Mesodermal cell (in vitro differentiated cells): ENCODE data around the gene BCL11A.

Experiments used
- H3K27ac ChIP-seq: 2 replicates; pipeline ENCODE4 v1.7.0; 2013; ENCODE audit warnings: mild to moderate bottlenecking, low read depth, low read length, moderate library complexity; ENCODE audit not compliant: severe bottlenecking
- H3K36me3 ChIP-seq: 2 replicates; pipeline ENCODE4 v1.7.1; 2013; ENCODE audit warnings: mild to moderate bottlenecking, low read length, moderate library complexity; ENCODE audit not compliant: control insufficient read depth, insufficient read depth
- H3K4me1 ChIP-seq: one replicate; pipeline ENCODE4 v1.7.1; 2013; ENCODE audit warnings: mild to moderate bottlenecking, low read length; ENCODE audit not compliant: insufficient read depth, control insufficient read depth, poor library complexity, severe bottlenecking
- H3K4me3 ChIP-seq: 2 replicates; pipeline ENCODE4 v1.7.0; 2013; ENCODE audit warnings: low read length, control low read depth, mild to moderate bottlenecking; ENCODE audit not compliant: insufficient read depth, poor library complexity, severe bottlenecking; ENCODE audit errors: extremely low read depth
- H3K9me3 ChIP-seq: 2 replicates; pipeline ENCODE4 v1.7.1; 2013; ENCODE audit warnings: mild to moderate bottlenecking, low read length, moderate library complexity; ENCODE audit not compliant: control insufficient read depth
- WGBS, 2 experiments: methylation state at CpG; one replicate each; pipeline ENCODE4 v1.1.5; 2013; ENCODE audit warnings: missing lambda C conversion rate in 2 of 2; ENCODE audit not compliant: insufficient coverage in 2 of 2; 5-methylcytosine and 5-hydroxymethylcytosine counted together

BCL11A gene

GRCh38 chr2:60581433-60582282, 28.2 kb upstream of the BCL11A start:
- no peaks in the 10 kb centered on the region for H3K36me3 ChIP-seq
- no peak overlapping the region for H3K27ac ChIP-seq
- WGBS, 2 experiments = 9 to 10% methylated on average over 39 to 49 of the region's 59 CpGs

DNA sequence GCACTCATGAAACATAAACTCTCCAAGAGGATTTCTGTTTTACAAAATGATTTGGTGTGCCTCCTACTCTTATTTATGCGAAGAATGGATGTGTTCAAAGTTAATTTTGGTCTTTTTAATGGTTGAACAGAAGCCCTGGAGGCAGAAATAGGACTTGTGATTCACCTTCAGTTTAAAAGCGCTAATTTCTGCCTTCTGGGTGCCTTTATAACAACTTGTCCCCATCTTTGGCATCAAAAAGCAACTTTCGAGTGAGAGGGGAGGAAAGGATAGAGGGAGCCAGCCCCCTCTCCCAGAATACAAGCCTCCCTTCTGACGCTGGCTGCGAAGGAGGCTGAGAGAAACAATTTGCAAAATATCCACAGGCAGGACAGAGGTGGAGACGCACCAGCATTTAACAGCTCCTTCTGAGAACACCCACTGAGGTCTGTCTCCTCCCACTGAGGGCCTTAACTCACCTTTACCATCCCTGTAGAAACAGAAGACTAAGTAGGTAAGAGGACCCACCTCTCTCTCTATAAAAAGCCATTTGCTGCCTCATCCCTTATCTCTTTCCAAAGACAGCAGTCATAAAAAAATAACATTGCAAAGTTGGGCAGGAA, 24.3 kb upstream of the BCL11A start:
- Histone ChIP-seq H3K27ac (no peak overlapping the region), H3K4me1 (no peaks in the 10 kb centered on the region), H3K36me3 (no peaks in the 10 kb centered on the region), H3K4me3 (no peak overlapping the region), H3K9me3 (no peaks in the 10 kb centered on the region)
- 14% methylated on average over 1 of the region's 6 CpGs; no CpG with 5 or more reads in 1 of the 2 experiments for WGBS, 2 experiments

More at GRCh38 chr2:60581433-60582282, 28.2 kb upstream of the BCL11A start:
- Histone ChIP-seq H3K9me3 (no peaks in the 10 kb centered on the region), H3K4me1 (no peaks in the 10 kb centered on the region), H3K4me3 (peak overlapping the region; percentile 32)

DNA sequence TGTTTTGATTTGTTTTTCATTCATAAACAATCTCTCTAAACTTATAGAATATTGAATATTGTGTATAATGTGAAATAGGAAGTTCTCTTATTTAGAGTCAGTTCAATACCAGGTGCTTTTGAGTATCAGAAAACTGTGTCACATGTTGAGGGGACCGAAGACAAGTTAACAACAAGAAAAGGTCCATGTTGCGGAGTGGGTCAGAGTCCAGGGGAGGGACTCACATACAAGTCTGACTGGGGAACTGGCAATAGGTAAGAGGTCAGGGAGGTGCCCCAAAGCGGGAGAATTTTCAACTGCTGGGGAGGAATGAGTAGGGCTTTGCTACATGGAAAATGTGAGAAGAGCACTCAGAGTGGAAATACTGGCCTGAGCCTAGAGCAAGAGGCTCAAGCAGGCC, 19.8 kb upstream of the BCL11A start:
- H3K4me3 ChIP-seq = no peak overlapping the region
- H3K36me3 ChIP-seq = no peaks in the 10 kb centered on the region
- no peaks in the 10 kb centered on the region for H3K9me3 ChIP-seq
- H3K4me1 ChIP-seq = peaks cover 28% of the 10 kb centered on the region
- 100% methylated on average over 3 of the region's 3 CpGs for WGBS, 2 experiments
- H3K27ac ChIP-seq = no peak overlapping the region

- Histone ChIP-seq H3K4me1 (peaks cover 37% of the 10 kb centered on the region), H3K9me3 (no peaks in the 10 kb centered on the region), H3K36me3 (no peaks in the 10 kb centered on the region), H3K4me3 (peak overlapping the region; percentile 38), H3K27ac (peak overlapping the region; percentile 72)
- WGBS, 2 experiments = 19 to 20% methylated on average over 1 to 7 of the region's 9 CpGs
These were observed 16.8 kb upstream of the BCL11A start for GRCh38 chr2:60570251-60570650.

DNA sequence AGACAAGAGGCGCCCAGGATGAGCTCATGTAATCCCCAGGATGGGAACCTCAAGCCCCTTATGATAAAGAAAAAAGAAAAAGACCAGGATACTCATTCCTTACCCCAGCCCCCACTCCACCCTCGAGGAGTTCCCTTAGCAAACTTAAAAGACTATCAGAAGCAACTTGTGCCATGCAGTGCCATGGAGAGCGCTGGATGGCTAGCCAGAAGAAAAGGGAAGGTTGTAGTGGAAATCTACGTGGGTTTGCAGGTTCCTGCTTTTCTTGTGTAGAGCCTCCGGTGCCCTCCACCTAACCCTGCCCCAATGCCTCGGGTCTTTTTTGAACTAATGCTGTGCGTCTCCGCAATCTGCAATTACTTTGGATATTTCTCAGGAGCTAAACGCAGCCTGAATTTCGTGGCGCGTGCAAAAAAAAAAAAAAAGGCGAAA, 16.2 kb upstream of the BCL11A start:
- no peaks in the 10 kb centered on the region for H3K36me3 ChIP-seq
- peak overlapping the region; percentile 72 for H3K27ac ChIP-seq
- H3K4me3 ChIP-seq = peak overlapping the region; percentile 38
- H3K9me3 ChIP-seq = no peaks in the 10 kb centered on the region
- 0% methylated on average over 2 to 7 of the region's 13 CpGs for WGBS, 2 experiments
- H3K4me1 ChIP-seq = peaks cover 37% of the 10 kb centered on the region

DNA sequence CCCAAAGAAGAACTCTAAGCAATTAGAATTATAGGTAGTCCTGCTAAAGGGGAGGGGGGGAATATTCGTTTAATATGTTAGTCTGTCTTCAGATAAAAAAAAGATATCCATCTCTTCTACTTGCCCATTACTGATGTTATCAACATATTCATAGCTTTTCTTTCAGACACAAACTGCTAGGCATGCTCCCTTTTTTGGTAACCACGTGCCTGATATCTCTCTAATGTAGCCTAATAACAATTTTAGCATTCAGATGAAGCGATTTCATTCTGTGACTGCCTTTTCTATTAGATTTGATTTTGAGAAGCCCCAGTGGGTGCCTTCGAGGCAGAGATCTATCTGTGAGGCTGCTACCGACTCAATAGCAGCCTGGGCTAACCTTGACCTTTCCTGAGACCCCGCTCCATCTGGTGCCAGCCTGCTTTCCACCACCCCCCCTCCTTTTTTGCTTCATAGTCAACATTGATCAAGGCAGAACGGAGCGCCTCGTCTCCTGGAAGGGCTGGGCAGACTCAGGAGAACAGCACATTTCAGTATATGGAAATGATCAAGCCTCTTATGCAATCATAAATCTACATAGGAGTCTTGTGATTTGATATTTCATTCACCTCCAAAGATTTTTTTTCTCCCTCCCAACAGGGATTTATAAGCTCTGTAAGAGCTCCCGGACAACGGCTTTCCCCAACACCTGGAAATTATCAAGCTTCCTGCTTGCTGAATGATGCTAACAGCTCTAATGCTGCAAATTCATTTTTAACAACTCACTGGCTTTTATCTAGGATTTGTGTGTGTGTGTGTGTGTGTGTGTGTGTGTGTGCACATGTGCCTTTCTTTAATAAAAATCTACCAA, 14.7 kb upstream of the BCL11A start:
- Histone ChIP-seq H3K4me3 (no peak overlapping the region), H3K36me3 (no peaks in the 10 kb centered on the region), H3K27ac (peak overlapping the region; percentile 72), H3K4me1 (peaks cover 42% of the 10 kb centered on the region), H3K9me3 (no peaks in the 10 kb centered on the region)
- 50 to 54% methylated on average over 5 to 7 of the region's 11 CpGs for WGBS, 2 experiments

DNA sequence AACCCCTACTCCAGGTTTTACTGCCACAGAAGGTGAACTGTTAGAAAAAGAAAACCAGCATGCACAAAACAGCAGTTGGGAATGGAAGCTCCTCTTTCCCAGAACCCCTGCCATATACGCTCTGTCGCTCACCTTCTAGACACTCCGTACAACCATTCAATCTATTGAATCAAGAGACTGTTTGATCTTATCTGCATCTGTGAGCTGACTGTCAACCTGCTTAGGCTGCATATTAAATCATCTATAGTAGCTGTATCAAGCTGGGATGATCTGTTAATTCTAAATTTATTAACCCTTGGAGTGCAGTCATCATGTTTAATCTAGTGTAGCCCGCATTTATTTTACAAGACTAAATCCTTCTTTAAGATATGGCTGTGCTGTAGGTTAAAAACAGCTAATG, 13.6 kb upstream of the BCL11A start:
- Histone ChIP-seq H3K4me1 (peaks cover 39% of the 10 kb centered on the region), H3K27ac (no peak overlapping the region), H3K9me3 (no peaks in the 10 kb centered on the region), H3K36me3 (no peaks in the 10 kb centered on the region), H3K4me3 (no peak overlapping the region)
- WGBS, 2 experiments = 100% methylated on average over 1 of the region's 4 CpGs; no CpG with 5 or more reads in 1 of the 2 experiments

DNA sequence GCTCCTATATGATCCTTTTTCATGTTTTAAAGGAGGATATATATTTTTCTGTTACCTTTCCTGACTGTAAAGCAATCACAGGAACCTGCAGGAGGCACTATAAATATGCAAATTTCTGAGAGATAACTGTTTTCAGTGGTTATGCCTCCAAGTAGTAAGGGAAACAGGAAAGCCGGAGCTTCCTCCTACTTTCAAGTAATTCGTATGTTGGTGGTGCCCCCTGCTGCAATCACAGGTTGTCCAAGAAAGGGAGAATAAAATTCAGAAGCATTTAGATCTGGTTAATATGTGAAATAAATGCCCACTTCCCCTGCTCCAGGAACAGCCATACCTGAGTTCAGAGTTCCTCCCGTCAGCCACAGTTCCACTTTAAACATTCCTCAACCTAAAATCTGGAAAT, 12.0 kb upstream of the BCL11A start:
- no CpG with 5 or more reads among the region's 3 CpGs for WGBS, 2 experiments
- no peak overlapping the region for H3K4me3 ChIP-seq
- no peak overlapping the region for H3K27ac ChIP-seq
- H3K9me3 ChIP-seq = no peaks in the 10 kb centered on the region
- H3K4me1 ChIP-seq = peaks cover 30% of the 10 kb centered on the region
- no peaks in the 10 kb centered on the region for H3K36me3 ChIP-seq

- peaks cover 14% of the 10 kb centered on the region for H3K4me1 ChIP-seq
- no peak overlapping the region for H3K4me3 ChIP-seq
- 57 to 67% methylated on average over 3 to 5 of the region's 5 CpGs for WGBS, 2 experiments
- no peaks in the 10 kb centered on the region for H3K36me3 ChIP-seq
- H3K27ac ChIP-seq = no peak overlapping the region
- no peaks in the 10 kb centered on the region for H3K9me3 ChIP-seq
These were observed 7.5 kb upstream of the BCL11A start for GRCh38 chr2:60560734-60561644.

DNA sequence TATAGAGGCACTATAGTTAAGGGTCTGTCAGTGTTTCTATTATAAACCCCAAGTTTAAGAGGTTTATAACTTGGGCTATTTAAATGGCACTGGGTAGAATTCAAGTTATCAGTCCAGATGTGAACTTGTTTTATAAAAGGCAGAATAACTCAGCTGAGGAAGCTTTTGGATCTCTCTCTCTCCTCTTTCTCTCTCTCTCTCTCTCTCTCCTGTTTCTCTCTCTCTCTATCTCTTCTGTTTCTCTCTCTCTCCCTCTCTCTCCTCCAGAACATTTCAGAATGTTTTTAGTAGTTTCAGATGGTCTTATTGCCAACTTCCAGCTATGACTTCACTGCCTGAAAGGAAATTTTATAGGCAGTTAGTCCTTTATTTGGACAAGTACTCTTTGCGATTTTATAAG, 6.4 kb upstream of the BCL11A start:
- WGBS, 2 experiments = no CpG with 5 or more reads among the region's 1 CpG
- Histone ChIP-seq H3K27ac (no peak overlapping the region), H3K4me3 (no peak overlapping the region), H3K36me3 (no peaks in the 10 kb centered on the region), H3K4me1 (peaks cover 17% of the 10 kb centered on the region), H3K9me3 (no peaks in the 10 kb centered on the region)
